Vagina (tissue), 2 donors: ENCODE results near the gene TUBB. TPM values are rescaled to one million over a fixed set of nuclear protein-coding genes. Genes with fewer than 3 reads are reported as not detected.

Source experiments
- DNase-seq, 2 donors: peaks; one replicate each; pipeline ENCODE4 v3.0.0-alpha.2; 2017; ENCODE audit errors: extremely low spot score in 2 of 2
- H3K27ac ChIP-seq: fragments of 200-600 bp; sonication (generic); one replicate; pipeline ENCODE4 v1.5.1; 2019
- H3K27me3 ChIP-seq: fragments of 200-600 bp; sonication (generic); one replicate; pipeline ENCODE4 v1.5.1; 2019
- H3K36me3 ChIP-seq, 2 donors: fragments of 200-600 bp; sonication (generic); one replicate each; pipeline ENCODE4 v1.5.1; 2017 to 2019
- H3K4me1 ChIP-seq: fragments of 200-600 bp; sonication (generic); one replicate; pipeline ENCODE4 v1.5.1; 2019
- H3K4me3 ChIP-seq, 2 donors: fragments of 200-600 bp; sonication (generic); 1 replicate in 1 of 2; 2 replicates in 1 of 2; pipeline ENCODE4 v1.5.1; 2016 to 2019
- H3K9me3 ChIP-seq: fragments of 200-600 bp; sonication (generic); one replicate; pipeline ENCODE4 v1.5.1; 2019
- POLR2A ChIP-seq, 2 donors: fragments of 450-650 bp; IDR thresholded peaks; one replicate each; pipeline ENCODE4 v1.6.1; 2017; ENCODE audit warnings: antibody characterized with exemption in 2 of 2, mild to moderate bottlenecking in 2 of 2, moderate library complexity in 2 of 2
- POLR2AphosphoS5 ChIP-seq, 2 donors: sonication (generic); formaldehyde crosslinking; IDR thresholded peaks; one replicate each; pipeline ENCODE4 v1.9.0; 2017; ENCODE audit warnings: antibody characterized with exemption in 2 of 2, mild to moderate bottlenecking in 2 of 2, low read depth in 1 of 2; ENCODE audit not compliant: insufficient read depth in 1 of 2
- intact Hi-C: fragments of 100-400 bp; cut with DNase I; formaldehyde crosslinking; loops from one replicate; pipeline ENCODE4 v1.15.1; 2023
- total RNA-seq: library from RNA; depleted of rRNA; stranded (reverse); fragments of >200 nt; gene quantifications from one replicate; pipeline ENCODE4 v1.2.3, GENCODE V29; 2016
- TF ChIP-seq, protein P1 (sequence below), 3 experiments: fragments of 450-650 bp in 2 of 3; fragments of 200-600 bp in 1 of 3; sonication (generic) in 1 of 3; IDR thresholded peaks; one replicate each; pipeline ENCODE4 v1.5.1; 2017 to 2019; ENCODE audit warnings: antibody characterized with exemption in 3 of 3, mild to moderate bottlenecking in 2 of 3, moderate library complexity in 2 of 3

Gene TUBB
- total RNA-seq, 1 donor from 2014 or later: 293 TPM

DNA sequence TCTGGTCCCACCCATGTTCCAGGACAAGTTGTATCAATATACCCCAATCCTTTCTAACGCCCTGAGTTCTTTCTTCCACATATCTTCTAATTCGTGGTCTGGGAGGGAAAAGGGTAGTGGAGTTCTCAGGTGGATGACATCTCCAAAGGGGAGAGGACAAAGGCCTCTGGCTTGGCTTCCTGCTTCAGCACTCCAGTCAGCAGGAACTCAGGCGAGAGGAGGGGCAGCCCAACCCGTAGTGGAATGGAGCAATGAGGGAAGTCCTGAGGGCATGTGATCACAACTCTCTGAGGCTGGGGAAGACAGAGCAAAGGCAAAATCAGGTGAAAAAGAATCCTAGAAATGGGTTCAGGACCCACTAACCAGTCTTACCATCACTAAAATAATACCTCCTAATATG is 19.8 kb upstream of the TUBB start:
- peaks cover 0 to 7% of the 10 kb centered on the region in 2 donors for H3K36me3 ChIP-seq
- no peak overlapping the region for H3K4me3 ChIP-seq
- no peaks in the 10 kb centered on the region for H3K4me1 ChIP-seq
- no peaks in the 10 kb centered on the region for H3K9me3 ChIP-seq
- no peak overlapping the region for H3K27ac ChIP-seq
- DNase-seq: no peak
- no peaks in the 10 kb centered on the region for H3K27me3 ChIP-seq
- TF ChIP-seq POLR2A (IDR thresholded peaks at IDR 0.05) (no peak), POLR2AphosphoS5 (IDR thresholded peaks at IDR 0.05; ENCODE audit: insufficient read depth in 1 of 2, low read depth in 1 of 2) (no peak)
- TF ChIP-seq, protein P1, sequence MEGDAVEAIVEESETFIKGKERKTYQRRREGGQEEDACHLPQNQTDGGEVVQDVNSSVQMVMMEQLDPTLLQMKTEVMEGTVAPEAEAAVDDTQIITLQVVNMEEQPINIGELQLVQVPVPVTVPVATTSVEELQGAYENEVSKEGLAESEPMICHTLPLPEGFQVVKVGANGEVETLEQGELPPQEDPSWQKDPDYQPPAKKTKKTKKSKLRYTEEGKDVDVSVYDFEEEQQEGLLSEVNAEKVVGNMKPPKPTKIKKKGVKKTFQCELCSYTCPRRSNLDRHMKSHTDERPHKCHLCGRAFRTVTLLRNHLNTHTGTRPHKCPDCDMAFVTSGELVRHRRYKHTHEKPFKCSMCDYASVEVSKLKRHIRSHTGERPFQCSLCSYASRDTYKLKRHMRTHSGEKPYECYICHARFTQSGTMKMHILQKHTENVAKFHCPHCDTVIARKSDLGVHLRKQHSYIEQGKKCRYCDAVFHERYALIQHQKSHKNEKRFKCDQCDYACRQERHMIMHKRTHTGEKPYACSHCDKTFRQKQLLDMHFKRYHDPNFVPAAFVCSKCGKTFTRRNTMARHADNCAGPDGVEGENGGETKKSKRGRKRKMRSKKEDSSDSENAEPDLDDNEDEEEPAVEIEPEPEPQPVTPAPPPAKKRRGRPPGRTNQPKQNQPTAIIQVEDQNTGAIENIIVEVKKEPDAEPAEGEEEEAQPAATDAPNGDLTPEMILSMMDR (IDR thresholded peaks at IDR 0.05): no peak
- intact Hi-C loops: no loop called here

DNA sequence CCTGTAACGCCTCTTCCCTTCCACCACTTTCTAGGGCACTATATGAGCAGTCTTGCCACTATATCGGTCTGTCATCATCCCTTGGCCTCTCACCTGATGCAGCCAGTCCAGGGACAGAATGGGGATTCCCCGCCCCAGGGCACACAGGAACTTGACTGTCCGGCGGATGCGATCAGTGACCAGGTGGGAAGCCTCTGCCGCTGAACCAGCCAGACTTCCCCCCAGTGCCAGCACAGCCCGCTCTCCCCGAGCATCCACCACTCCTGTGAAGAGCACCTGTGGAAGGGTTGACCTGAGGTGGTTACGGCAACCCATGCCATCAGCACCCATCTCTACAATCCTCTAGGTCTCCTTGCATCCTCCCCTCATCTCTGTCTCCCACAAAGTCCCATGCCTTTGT is 17.1 kb upstream of the TUBB start:
- intact Hi-C loops: no loop called here
- Histone ChIP-seq H3K4me3 (no peak overlapping the region), H3K27me3 (no peaks in the 10 kb centered on the region), H3K27ac (no peak overlapping the region), H3K36me3 (peaks cover 0 to 23% of the 10 kb centered on the region in 2 donors), H3K4me1 (no peaks in the 10 kb centered on the region), H3K9me3 (no peaks in the 10 kb centered on the region)
- TF ChIP-seq POLR2AphosphoS5 (IDR thresholded peaks at IDR 0.05; ENCODE audit: insufficient read depth in 1 of 2, low read depth in 1 of 2) (no peak), POLR2A (IDR thresholded peaks at IDR 0.05) (no peak)
- TF ChIP-seq, protein P1 (IDR thresholded peaks at IDR 0.05): no peak
- DNase-seq: no peak

DNA sequence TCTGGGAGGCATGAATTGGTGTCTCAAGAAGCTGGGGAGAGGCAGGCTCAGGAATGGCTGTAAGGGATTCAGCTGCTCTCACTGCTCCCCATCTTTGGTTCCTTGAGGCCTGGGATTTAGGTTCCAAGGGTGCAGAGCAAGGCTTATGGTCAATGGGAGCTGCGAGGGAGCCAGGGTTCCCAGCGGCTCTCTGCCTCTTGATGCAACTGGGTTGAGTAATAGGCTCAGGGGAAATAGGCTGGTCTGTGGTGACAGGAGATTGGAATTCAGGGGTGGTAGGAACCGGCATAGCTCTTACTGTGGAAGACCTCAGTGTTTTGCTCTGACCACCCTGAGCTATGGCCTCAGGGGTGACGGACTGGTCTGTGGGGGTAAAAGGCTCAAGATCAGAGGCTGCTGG is 16.3 kb upstream of the TUBB start:
- intact Hi-C loops: no loop called here
- Histone ChIP-seq H3K4me1 (no peaks in the 10 kb centered on the region), H3K36me3 (peaks cover 0 to 25% of the 10 kb centered on the region in 2 donors), H3K27ac (no peak overlapping the region), H3K9me3 (no peaks in the 10 kb centered on the region), H3K4me3 (no peak overlapping the region), H3K27me3 (no peaks in the 10 kb centered on the region)
- DNase-seq: no peak
- TF ChIP-seq, protein P1 (IDR thresholded peaks at IDR 0.05): no peak
- TF ChIP-seq POLR2AphosphoS5 (IDR thresholded peaks at IDR 0.05; ENCODE audit: insufficient read depth in 1 of 2, low read depth in 1 of 2): no peak
- TF ChIP-seq POLR2A (IDR thresholded peaks at IDR 0.05): no peak

DNA sequence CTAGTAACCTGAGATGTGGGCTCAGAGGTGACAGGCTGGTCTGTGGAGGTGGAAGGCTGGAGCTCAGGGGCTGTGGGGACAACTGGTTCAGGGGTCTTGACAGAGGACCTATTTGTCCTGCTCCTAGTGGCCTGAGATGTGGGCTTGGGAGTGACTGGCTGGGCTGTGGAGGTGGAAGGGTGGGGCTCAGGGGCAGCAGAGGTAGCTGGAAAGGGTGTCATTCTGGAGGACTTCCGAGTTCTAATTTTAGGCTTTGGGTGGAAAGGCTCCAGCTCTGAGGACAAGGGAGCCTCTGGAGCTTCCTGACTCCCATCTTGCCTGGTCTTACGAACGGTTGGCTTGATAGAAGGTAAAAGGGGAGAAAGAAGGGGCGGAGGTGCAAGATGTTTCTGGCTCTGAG is 14.5 kb upstream of the TUBB start:
- H3K9me3 ChIP-seq: no peaks in the 10 kb centered on the region
- no peaks in the 10 kb centered on the region for H3K4me1 ChIP-seq
- intact Hi-C loops: no loop called here
- TF ChIP-seq POLR2A (IDR thresholded peaks at IDR 0.05) (no peak), POLR2AphosphoS5 (IDR thresholded peaks at IDR 0.05; ENCODE audit: insufficient read depth in 1 of 2, low read depth in 1 of 2) (no peak)
- TF ChIP-seq, protein P1 (IDR thresholded peaks at IDR 0.05): no peak
- no peak overlapping the region for H3K27ac ChIP-seq
- no peak overlapping the region for H3K4me3 ChIP-seq
- H3K36me3 ChIP-seq: peaks cover 0 to 32% of the 10 kb centered on the region in 2 donors
- no peaks in the 10 kb centered on the region for H3K27me3 ChIP-seq
- DNase-seq: no peak

DNA sequence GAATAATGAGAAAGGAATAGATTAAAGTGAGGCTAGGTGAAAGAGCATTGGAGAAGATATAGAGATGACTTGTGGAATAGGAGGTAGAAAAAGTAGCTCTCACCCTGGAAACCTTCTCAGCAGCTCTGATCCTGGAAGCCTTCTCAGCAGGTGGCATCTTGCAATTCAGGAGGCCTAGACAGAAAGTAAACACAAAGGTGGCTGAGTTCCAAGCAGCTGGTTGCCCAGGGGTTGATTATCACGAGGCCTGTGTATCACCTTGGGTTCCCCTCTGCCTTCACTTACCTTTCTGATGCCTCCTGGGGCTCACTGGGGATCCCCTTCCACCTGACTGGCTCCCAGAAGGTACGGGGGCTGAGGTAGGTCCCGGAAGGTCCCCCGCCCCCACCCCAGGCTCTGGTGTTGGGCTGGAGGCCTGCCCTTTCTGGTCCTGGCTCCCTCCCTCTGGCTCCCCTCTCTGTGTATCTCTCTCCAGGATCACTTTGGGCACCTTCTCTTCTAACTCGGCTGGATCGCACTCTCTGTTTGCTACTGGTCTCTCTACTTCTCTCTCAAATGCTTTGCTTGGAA is 12.8 kb upstream of the TUBB start:
- intact Hi-C loops: no loop called here
- no peak overlapping the region for H3K27ac ChIP-seq

More for the DNA sequence above, 12.8 kb upstream of the TUBB start:
- Histone ChIP-seq H3K4me1 (no peaks in the 10 kb centered on the region), H3K27me3 (no peaks in the 10 kb centered on the region), H3K9me3 (no peaks in the 10 kb centered on the region), H3K4me3 (no peak overlapping the region), H3K36me3 (peaks cover 0 to 49% of the 10 kb centered on the region in 2 donors)
- DNase-seq: no peak
- TF ChIP-seq, protein P1 (IDR thresholded peaks at IDR 0.05): no peak
- TF ChIP-seq POLR2A (IDR thresholded peaks at IDR 0.05) (no peak), POLR2AphosphoS5 (IDR thresholded peaks at IDR 0.05; ENCODE audit: insufficient read depth in 1 of 2, low read depth in 1 of 2) (no peak)
